Measurements from ENCODE around the gene CDC42EP2. TPM values are rescaled to one million over a fixed set of nuclear protein-coding genes. Genes with fewer than 3 reads are reported as not detected.

The CDC42EP2 gene
- total RNA-seq, 1 donor from 2014 or later: 11.3 TPM

DNA sequence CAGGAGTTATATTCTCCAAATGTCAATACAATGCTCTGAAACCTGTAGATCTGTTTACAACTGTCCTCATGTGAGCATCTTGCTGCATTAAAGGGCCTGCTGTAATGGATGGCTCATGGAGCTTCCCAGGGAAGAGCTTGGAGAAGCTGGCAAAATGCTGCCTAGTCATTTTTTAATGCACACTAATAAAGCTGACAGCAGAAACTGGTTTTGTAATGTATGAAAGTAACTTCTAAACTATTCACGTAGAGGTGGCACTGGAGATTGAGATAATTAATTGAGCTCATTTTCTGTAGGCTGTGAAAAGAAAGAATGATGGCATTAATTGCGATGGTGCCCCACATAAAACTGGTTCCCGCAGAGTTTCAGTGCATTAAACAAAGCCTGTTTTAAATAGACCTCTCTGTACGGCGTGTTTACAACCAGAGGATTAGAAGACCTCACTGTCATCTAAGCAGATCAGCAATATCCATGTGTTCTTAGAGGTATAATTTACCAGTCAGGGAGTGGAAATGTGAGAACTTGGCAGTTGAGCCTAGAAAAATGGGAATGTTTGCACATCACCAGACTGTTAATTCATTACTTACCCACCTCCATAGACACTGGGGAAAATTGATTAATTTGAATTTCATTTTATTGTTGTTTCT, 36.9 kb upstream of the CDC42EP2 start:
- Histone ChIP-seq H3K4me3 (no peak overlapping the region), H3K27ac (replicated peaks) (no peak overlapping the region), H3K27me3 (ENCODE audit: low read depth) (no peaks in the 10 kb centered on the region), H3K9me3 (replicated peaks) (no peaks in the 10 kb centered on the region), H3K4me1 (peaks cover 35% of the 10 kb centered on the region), H3K36me3 (peaks cover 21% of the 10 kb centered on the region)
- TF ChIP-seq, protein P1, sequence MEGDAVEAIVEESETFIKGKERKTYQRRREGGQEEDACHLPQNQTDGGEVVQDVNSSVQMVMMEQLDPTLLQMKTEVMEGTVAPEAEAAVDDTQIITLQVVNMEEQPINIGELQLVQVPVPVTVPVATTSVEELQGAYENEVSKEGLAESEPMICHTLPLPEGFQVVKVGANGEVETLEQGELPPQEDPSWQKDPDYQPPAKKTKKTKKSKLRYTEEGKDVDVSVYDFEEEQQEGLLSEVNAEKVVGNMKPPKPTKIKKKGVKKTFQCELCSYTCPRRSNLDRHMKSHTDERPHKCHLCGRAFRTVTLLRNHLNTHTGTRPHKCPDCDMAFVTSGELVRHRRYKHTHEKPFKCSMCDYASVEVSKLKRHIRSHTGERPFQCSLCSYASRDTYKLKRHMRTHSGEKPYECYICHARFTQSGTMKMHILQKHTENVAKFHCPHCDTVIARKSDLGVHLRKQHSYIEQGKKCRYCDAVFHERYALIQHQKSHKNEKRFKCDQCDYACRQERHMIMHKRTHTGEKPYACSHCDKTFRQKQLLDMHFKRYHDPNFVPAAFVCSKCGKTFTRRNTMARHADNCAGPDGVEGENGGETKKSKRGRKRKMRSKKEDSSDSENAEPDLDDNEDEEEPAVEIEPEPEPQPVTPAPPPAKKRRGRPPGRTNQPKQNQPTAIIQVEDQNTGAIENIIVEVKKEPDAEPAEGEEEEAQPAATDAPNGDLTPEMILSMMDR (IDR thresholded peaks at IDR 0.05; ENCODE audit: borderline replicate concordance): no peak
- no peak for DNase-seq
- intact Hi-C loops (cut with micrococcal nuclease): loop anchor here (5.0 kb wide), 2 partner anchors 35 to 50 kb away; partner anchors contain the start of gene CDC42EP2

DNA sequence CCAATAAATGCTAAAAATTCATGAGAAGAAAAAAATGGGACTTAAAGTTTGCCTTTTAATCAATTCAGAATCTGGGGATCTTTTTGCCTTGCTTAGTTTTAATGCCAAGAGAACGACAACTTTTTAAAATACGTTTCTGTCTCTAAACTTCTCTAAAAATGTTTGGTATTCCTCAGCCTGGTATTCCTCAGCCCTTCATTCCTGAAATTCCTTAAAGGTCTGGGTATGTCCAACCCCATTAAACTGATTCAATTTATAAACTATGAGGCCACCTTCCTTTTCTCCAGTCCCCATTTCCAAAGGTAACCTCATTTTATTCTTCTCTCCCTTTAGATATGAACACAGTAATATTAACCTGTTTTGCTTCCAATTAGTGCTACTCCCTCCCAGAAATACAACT, 36.3 kb upstream of the CDC42EP2 start:
- Histone ChIP-seq H3K27ac (replicated peaks) (peak overlapping the region; percentile 69), H3K27me3 (ENCODE audit: low read depth) (no peaks in the 10 kb centered on the region), H3K9me3 (replicated peaks) (no peaks in the 10 kb centered on the region), H3K36me3 (peaks cover 27% of the 10 kb centered on the region), H3K4me3 (no peak overlapping the region), H3K4me1 (peaks cover 35% of the 10 kb centered on the region)
- TF ChIP-seq, protein P1 (IDR thresholded peaks at IDR 0.05; ENCODE audit: borderline replicate concordance): no peak
- no peak for DNase-seq
- intact Hi-C loops (cut with micrococcal nuclease): loop anchor here (5.0 kb wide), 2 partner anchors 34 to 49 kb away; partner anchors contain the start of gene CDC42EP2

DNA sequence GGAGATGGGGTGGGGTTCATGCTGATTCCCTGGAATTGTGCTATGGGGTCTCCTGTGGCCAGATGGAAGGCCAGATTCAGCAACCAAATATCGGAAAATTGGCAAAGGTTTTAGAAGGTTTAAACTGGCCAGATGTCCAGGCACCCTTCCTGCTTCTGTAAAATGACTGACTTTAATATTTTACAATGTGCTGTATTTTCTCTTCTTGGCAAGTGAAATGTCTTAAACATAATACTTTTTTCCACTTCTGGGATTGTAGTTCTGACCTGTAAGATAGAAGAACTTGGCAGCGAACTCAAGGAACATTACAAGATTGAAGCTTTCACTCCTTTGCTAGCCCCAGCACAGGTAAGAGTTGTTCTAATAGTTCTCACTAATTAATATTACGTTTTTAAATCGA, 35.4 kb upstream of the CDC42EP2 start:
- no peaks in the 10 kb centered on the region for H3K27me3 ChIP-seq (ENCODE audit: low read depth)
- DNase-seq: no peak
- TF ChIP-seq, protein P1 (IDR thresholded peaks at IDR 0.05; ENCODE audit: borderline replicate concordance): no peak
- intact Hi-C loops (cut with micrococcal nuclease): loop anchor here (5.0 kb wide), 2 partner anchors 33 to 48 kb away; partner anchors contain the start of gene CDC42EP2
- no peaks in the 10 kb centered on the region for H3K9me3 ChIP-seq (replicated peaks)
- H3K27ac ChIP-seq (replicated peaks): peak overlapping the region; percentile 69
- H3K36me3 ChIP-seq: peaks cover 29% of the 10 kb centered on the region
- H3K4me1 ChIP-seq: peaks cover 34% of the 10 kb centered on the region
- H3K4me3 ChIP-seq: no peak overlapping the region

DNA sequence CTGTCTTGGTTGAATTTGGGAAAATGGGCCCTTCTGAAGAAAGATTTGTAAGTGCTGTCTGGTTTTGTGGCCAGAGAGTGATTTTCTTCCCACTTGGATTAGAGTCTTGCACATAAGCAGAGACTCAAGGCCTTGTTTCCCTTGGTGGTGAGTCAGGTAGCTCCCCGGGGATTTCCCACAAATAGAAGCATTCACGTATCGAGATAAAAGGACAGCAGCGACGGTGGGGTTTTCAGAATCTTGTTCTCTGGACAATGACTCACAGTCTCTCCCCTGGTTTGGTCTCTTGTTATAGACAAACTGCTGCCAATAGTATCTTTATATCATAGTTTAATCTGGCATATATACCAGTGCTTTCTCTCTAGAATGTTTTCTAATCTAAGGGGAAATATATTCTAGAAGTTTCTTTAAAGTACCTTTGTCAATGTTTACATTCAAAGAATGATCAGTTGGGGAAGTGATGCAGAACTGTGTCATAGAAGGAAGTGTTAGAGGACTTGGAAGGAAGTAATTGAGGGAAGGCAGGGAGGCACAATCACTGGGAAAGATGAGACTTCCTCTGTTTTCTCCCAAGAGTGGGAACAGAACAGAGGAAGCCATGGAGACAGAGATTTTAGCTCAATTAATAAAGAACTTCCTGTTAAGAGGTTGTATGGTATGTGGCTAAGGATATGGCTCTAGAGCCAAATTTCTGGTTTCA, 34.8 kb upstream of the CDC42EP2 start:
- no peak for DNase-seq
- H3K36me3 ChIP-seq: peaks cover 29% of the 10 kb centered on the region
- TF ChIP-seq, protein P1 (IDR thresholded peaks at IDR 0.05; ENCODE audit: borderline replicate concordance): no peak
- H3K27me3 ChIP-seq (ENCODE audit: low read depth): no peaks in the 10 kb centered on the region
- H3K27ac ChIP-seq (replicated peaks): peak overlapping the region; percentile 69
- H3K9me3 ChIP-seq (replicated peaks): no peaks in the 10 kb centered on the region
- no peak overlapping the region for H3K4me3 ChIP-seq
- peaks cover 28% of the 10 kb centered on the region for H3K4me1 ChIP-seq
- intact Hi-C loops (cut with micrococcal nuclease): loop anchor here (5.0 kb wide), 2 partner anchors 32 to 47 kb away; partner anchors contain the start of gene CDC42EP2

DNA sequence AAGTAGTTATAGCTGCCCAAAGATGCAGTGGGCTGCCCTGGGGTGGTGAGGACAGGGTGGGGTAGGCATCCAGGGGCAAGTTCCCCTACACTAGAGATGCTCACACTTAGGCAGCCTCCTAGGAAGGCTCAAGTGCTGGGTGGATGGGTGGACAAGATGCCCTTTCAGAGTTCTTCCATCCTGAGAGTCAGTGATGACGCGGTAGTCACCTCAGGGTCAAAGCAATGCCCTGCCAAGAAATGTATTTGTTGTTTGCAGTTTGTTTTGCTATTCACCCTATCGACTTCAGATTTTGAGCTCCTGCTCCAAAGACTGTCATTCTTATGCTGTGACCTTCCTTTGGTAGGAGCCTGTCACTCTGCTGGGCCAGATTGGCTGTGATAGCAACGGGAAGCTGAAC, 34.0 kb upstream of the CDC42EP2 start:
- DNase-seq: no peak
- H3K4me1 ChIP-seq: peaks cover 22% of the 10 kb centered on the region
- intact Hi-C loops (cut with micrococcal nuclease): no loop called here
- H3K9me3 ChIP-seq (replicated peaks): no peaks in the 10 kb centered on the region
- peak overlapping the region; percentile 69 for H3K27ac ChIP-seq (replicated peaks)
- no peak overlapping the region for H3K4me3 ChIP-seq
- no peaks in the 10 kb centered on the region for H3K27me3 ChIP-seq (ENCODE audit: low read depth)
- peaks cover 29% of the 10 kb centered on the region for H3K36me3 ChIP-seq
- TF ChIP-seq, protein P1 (IDR thresholded peaks at IDR 0.05; ENCODE audit: borderline replicate concordance): no peak

Measured in left ventricle myocardium inferior (tissue), 1 donor.